Neural progenitor cell (in vitro differentiated cells): Measurements from ENCODE around the gene CHD5. TPM values are rescaled to one million over a fixed set of nuclear protein-coding genes. Genes with fewer than 3 reads are reported as not detected.

Experiments used
- DNase-seq: peaks from one replicate; pipeline ENCODE4 v3.0.0-alpha.2; 2016; ENCODE audit warnings: low spot score
- H2AFZ ChIP-seq: fragments of 200-600 bp; sonication (generic); replicated peaks from 2 replicates; pipeline ENCODE4 v1.6.1; 2016; ENCODE audit warnings: antibody characterized with exemption
- H3F3A ChIP-seq: fragments of 200-600 bp; sonication (generic); 2 replicates; pipeline ENCODE4 v1.6.1; 2016; ENCODE audit warnings: antibody characterized with exemption, low read depth
- H3K27ac ChIP-seq: fragments of 200-600 bp; sonication (generic); 2 replicates; pipeline ENCODE4 v1.5.1; 2016; ENCODE audit warnings: mild to moderate bottlenecking
- H3K27me3 ChIP-seq: fragments of 200-600 bp; sonication (generic); 2 replicates; pipeline ENCODE4 v1.6.1; 2016; ENCODE audit warnings: mild to moderate bottlenecking, moderate library complexity
- H3K36me3 ChIP-seq: fragments of 200-600 bp; sonication (generic); 2 replicates; pipeline ENCODE4 v1.5.1; 2016
- H3K4me1 ChIP-seq: fragments of 200-600 bp; sonication (generic); 2 replicates; pipeline ENCODE4 v1.6.1; 2016; ENCODE audit warnings: mixed run types
- H3K4me2 ChIP-seq: fragments of 200-600 bp; sonication (generic); 2 replicates; pipeline ENCODE4 v1.6.1; 2016
- H3K4me3 ChIP-seq: fragments of 200-600 bp; sonication (generic); 2 replicates; pipeline ENCODE4 v1.5.1; 2016
- H3K79me2 ChIP-seq: fragments of 200-600 bp; sonication (generic); 2 replicates; pipeline ENCODE4 v1.6.1; 2016; ENCODE audit warnings: low read depth
- H3K9ac ChIP-seq: fragments of 200-600 bp; sonication (generic); 2 replicates; pipeline ENCODE4 v1.6.1; 2016
- H3K9me3 ChIP-seq: fragments of 200-600 bp; sonication (generic); 2 replicates; pipeline ENCODE4 v1.5.1; 2016; ENCODE audit warnings: low read depth
- H4K20me1 ChIP-seq: fragments of 200-600 bp; sonication (generic); 2 replicates; pipeline ENCODE4 v1.6.1; 2016; ENCODE audit warnings: low read depth
- H3K27ac Mint-ChIP-seq: 3 replicates; pipeline ENCODE4 v1.8.0; 2021; ENCODE audit warnings: mixed read lengths
- H3K27me3 Mint-ChIP-seq: 2 replicates; pipeline ENCODE4 v1.8.0; 2022; ENCODE audit warnings: low read depth, mild to moderate bottlenecking, inconsistent platforms, moderate library complexity, mixed read lengths; ENCODE audit not compliant: insufficient read depth
- H3K36me3 Mint-ChIP-seq: 3 replicates; pipeline ENCODE4 v1.8.0; 2021; ENCODE audit warnings: mixed read lengths
- H3K4me1 Mint-ChIP-seq: 3 replicates; pipeline ENCODE4 v1.8.0; 2021; ENCODE audit warnings: mixed read lengths
- H3K4me3 Mint-ChIP-seq: 3 replicates; pipeline ENCODE4 v1.8.0; 2021; ENCODE audit warnings: mild to moderate bottlenecking, moderate library complexity, mixed read lengths
- H3K9me3 Mint-ChIP-seq: 3 replicates; pipeline ENCODE4 v1.8.0; 2020; ENCODE audit warnings: mixed read lengths
- EZH2 ChIP-seq: fragments of 200-600 bp; sonication (generic); IDR thresholded peaks from 2 replicates; pipeline ENCODE4 v1.6.1; 2017; ENCODE audit warnings: antibody characterized with exemption, mild to moderate bottlenecking, moderate library complexity
- EZH2phosphoT487 ChIP-seq: fragments of 200-600 bp; sonication (generic); IDR thresholded peaks from 2 replicates; pipeline ENCODE4 v1.6.1; 2017; ENCODE audit warnings: antibody characterized with exemption
- total RNA-seq: library from RNA; depleted of rRNA; stranded (reverse); fragments of >200 nt; gene quantifications from 2 replicates; pipeline ENCODE4 v1.2.3, GENCODE V29; 2015; ENCODE audit warnings: low replicate concordance
- TF ChIP-seq, protein P1 (sequence below): fragments of 200-600 bp; sonication (generic); IDR thresholded peaks from 2 replicates; pipeline ENCODE4 v1.5.1; 2017; ENCODE audit warnings: antibody characterized with exemption, mild to moderate bottlenecking

CHD5 gene
- total RNA-seq, 1 donor from 2014 or later = 0.17 TPM

DNA sequence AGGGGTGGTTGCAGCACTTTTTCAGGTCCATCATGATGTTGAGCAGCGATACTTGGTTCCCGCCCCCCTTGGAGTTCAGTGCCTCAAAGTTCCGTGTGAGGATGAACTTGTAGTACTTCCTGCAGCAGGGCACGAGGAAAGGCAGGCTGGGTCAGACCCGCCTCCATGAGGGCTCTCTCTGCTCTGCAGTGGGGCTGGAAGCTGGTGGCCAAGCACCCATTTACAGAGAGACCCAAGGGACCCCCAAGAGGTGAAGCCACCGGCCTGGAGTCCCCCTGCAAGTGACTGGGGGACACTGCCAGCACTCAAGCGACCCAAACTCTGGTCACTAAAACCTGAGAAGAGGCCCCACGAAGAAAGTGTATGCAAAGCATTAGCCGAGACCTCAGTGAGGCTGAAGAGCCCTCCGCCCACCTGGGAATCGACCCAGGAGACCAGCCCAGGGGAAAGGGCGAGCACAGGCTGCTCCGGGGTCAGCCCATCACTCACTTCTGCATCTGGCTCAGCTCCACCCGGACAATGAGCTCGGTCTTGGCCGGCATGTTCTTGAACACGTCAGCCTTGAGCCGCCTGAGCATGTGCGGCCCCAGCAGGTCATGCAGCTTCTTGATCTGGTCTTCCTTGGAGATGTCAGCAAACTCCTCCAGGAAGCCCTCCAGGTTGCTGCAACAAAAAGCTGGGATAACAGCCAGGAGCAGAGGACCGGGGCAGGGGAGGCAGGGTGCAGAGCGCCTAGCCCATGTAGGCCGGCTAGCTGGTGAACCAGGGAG, 45.2 kb downstream of the CHD5 start:
- Mint-ChIP-seq H3K4me3 (no peak overlapping the region), H3K27ac (no peak overlapping the region), H3K27me3 (peaks cover 4% of the 10 kb centered on the region), H3K36me3 (no peaks in the 10 kb centered on the region), H3K9me3 (peaks cover 10% of the 10 kb centered on the region), H3K4me1 (no peaks in the 10 kb centered on the region)
- Histone ChIP-seq H4K20me1 (no peaks in the 10 kb centered on the region), H3K4me1 (no peaks in the 10 kb centered on the region), H3F3A (no peaks in the 10 kb centered on the region), H3K4me2 (no peak overlapping the region), H3K27me3 (no peaks in the 10 kb centered on the region), H3K36me3 (no peaks in the 10 kb centered on the region), H3K9ac (no peak overlapping the region), H3K9me3 (no peaks in the 10 kb centered on the region), H3K79me2 (no peaks in the 10 kb centered on the region), H3K27ac (no peak overlapping the region), H2AFZ (no peak overlapping the region), H3K4me3 (no peak overlapping the region)
- TF ChIP-seq, protein P1, sequence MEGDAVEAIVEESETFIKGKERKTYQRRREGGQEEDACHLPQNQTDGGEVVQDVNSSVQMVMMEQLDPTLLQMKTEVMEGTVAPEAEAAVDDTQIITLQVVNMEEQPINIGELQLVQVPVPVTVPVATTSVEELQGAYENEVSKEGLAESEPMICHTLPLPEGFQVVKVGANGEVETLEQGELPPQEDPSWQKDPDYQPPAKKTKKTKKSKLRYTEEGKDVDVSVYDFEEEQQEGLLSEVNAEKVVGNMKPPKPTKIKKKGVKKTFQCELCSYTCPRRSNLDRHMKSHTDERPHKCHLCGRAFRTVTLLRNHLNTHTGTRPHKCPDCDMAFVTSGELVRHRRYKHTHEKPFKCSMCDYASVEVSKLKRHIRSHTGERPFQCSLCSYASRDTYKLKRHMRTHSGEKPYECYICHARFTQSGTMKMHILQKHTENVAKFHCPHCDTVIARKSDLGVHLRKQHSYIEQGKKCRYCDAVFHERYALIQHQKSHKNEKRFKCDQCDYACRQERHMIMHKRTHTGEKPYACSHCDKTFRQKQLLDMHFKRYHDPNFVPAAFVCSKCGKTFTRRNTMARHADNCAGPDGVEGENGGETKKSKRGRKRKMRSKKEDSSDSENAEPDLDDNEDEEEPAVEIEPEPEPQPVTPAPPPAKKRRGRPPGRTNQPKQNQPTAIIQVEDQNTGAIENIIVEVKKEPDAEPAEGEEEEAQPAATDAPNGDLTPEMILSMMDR = no peak
- no peak for TF ChIP-seq EZH2phosphoT487
- TF ChIP-seq EZH2 = no peak
- DNase-seq = no peak

DNA sequence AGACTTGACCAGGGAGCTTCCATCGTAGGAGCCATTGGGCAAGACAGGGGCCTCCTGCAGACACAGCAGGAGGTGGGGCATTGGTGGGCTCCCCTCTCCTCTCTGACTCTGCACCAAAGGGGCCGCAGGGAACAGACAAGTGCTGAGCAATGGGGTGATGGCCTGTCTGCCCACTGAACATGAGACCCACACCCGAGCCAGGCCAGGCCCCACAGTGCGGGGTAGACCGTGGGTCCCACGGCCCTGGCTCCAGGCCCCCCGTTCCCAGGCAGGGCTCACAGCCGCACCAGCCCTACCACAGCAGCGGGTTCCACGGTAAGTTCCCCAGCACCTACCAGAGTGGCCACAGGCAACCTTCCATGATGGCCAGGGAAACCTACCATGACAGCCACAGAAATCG, 45.9 kb downstream of the CHD5 start:
- H3K27me3 ChIP-seq = no peaks in the 10 kb centered on the region
- H3K36me3 ChIP-seq = no peaks in the 10 kb centered on the region
- no peak for TF ChIP-seq EZH2phosphoT487
- TF ChIP-seq, protein P1 = no peak
- TF ChIP-seq EZH2 = no peak
- no peak overlapping the region for H3K9ac ChIP-seq
- Mint-ChIP-seq H3K4me1 (no peaks in the 10 kb centered on the region), H3K9me3 (peaks cover 10% of the 10 kb centered on the region), H3K27ac (no peak overlapping the region), H3K27me3 (peaks cover 4% of the 10 kb centered on the region), H3K36me3 (no peaks in the 10 kb centered on the region), H3K4me3 (no peak overlapping the region)
- no peaks in the 10 kb centered on the region for H3K79me2 ChIP-seq
- H3K4me3 ChIP-seq = no peak overlapping the region
- no peaks in the 10 kb centered on the region for H3K4me1 ChIP-seq
- no peak overlapping the region for H3K4me2 ChIP-seq
- H3K27ac ChIP-seq = no peak overlapping the region
- H4K20me1 ChIP-seq = no peaks in the 10 kb centered on the region
- no peak overlapping the region for H2AFZ ChIP-seq
- no peaks in the 10 kb centered on the region for H3K9me3 ChIP-seq
- H3F3A ChIP-seq = no peaks in the 10 kb centered on the region
- no peak for DNase-seq

DNA sequence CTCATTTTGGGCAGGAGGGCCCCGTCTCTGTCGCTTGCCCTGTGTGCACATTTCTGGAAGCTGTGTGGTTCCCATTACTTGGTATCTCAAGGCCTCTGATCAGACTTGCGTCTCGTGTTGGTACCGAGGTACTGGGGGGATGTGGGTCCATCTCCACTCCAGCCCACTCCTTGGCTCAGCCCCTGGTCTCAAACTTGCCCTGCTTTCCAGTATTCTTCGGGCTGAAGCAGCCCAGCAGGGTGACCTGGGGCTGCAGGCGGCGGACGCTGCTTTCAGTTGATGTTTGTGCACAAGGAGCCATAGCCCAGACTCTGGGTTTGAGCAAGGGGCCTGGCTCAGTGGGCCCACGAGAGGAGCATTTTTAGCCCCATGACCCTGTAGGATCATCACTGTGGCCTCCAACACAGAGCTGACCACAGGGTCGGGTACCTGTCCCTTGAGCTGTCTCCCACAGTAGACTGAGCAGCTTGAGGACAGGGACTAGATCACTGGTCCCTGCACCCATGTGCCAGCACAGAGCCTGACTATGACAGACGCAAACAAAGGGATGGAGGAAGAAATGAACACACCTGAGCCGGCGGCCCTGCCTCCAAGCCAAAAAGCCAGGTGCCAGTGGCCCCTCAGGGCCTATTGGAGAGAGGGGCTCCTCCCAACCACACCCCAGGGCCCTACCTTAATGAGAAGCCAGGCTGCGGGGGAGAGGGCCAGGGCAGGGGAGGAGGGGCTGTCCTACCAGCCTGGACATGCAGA, 46.8 kb downstream of the CHD5 start:
- H3K4me1 ChIP-seq = no peaks in the 10 kb centered on the region
- H3K79me2 ChIP-seq = no peaks in the 10 kb centered on the region
- no peaks in the 10 kb centered on the region for H3F3A ChIP-seq
- no peaks in the 10 kb centered on the region for H3K9me3 ChIP-seq
- H2AFZ ChIP-seq = no peak overlapping the region
- H3K27ac ChIP-seq = no peak overlapping the region
- H3K27me3 Mint-ChIP-seq = peaks cover 11% of the 10 kb centered on the region
- no peak overlapping the region for H3K4me3 ChIP-seq
- no peak for DNase-seq
- H3K4me2 ChIP-seq = no peak overlapping the region
- no peak overlapping the region for H3K27ac Mint-ChIP-seq
- no peaks in the 10 kb centered on the region for H3K36me3 ChIP-seq
- no peaks in the 10 kb centered on the region for H3K4me1 Mint-ChIP-seq
- H3K9ac ChIP-seq = no peak overlapping the region
- H3K27me3 ChIP-seq = peaks cover 6% of the 10 kb centered on the region
- no peaks in the 10 kb centered on the region for H4K20me1 ChIP-seq
- H3K36me3 Mint-ChIP-seq = no peaks in the 10 kb centered on the region
- peaks cover 10% of the 10 kb centered on the region for H3K9me3 Mint-ChIP-seq
- H3K4me3 Mint-ChIP-seq = no peak overlapping the region
- no peak for TF ChIP-seq EZH2phosphoT487
- TF ChIP-seq, protein P1 = no peak
